Heart left ventricle (tissue), 16 donors: Measurements from ENCODE around the gene RNF32. TPM values are rescaled to one million over a fixed set of nuclear protein-coding genes. Genes with fewer than 3 reads are reported as not detected.

ENCODE experiments used
- ATAC-seq, 4 donors: fragments of 200-7000 bp; cut with Tn5 transposase; one replicate each; pipeline ENCODE4 v1.9.1; 2020 to 2022; ENCODE audit warnings: moderate library complexity in 4 of 4, mild to moderate bottlenecking in 3 of 4, moderate number of reproducible peaks in 1 of 4
- DNase-seq, 5 donors: peaks; one replicate each; pipeline ENCODE4 v3.0.0-alpha.2; 2020
- H3K27ac ChIP-seq, 12 donors: fragments of 200-600 bp; sonication (generic) in 4 of 12; one replicate each; pipeline versions ENCODE4 v1.5.0 to v1.8.0; 2016 to 2022; ENCODE audit warnings: mild to moderate bottlenecking in 2 of 12
- H3K27me3 ChIP-seq, 9 donors: fragments of 200-600 bp; sonication (generic) in 2 of 9; one replicate each; pipeline versions ENCODE4 v1.5.1 to v1.8.0; 2016 to 2022; ENCODE audit warnings: mild to moderate bottlenecking in 3 of 9
- H3K36me3 ChIP-seq, 9 donors: fragments of 200-600 bp; sonication (generic) in 2 of 9; one replicate each; pipeline versions ENCODE4 v1.5.0 to v1.8.0; 2018 to 2022; ENCODE audit warnings: mild to moderate bottlenecking in 2 of 9
- H3K4me1 ChIP-seq, 12 donors: fragments of 200-600 bp; sonication (generic) in 4 of 12; one replicate each; pipeline versions ENCODE4 v1.5.0 to v1.8.0; 2016 to 2022; ENCODE audit warnings: mild to moderate bottlenecking in 3 of 12
- H3K4me3 ChIP-seq, 12 donors: fragments of 200-600 bp; sonication (generic) in 4 of 12; one replicate each; pipeline versions ENCODE4 v1.5.0 to v1.8.0; 2017 to 2022; ENCODE audit warnings: mild to moderate bottlenecking in 9 of 12, moderate library complexity in 4 of 12
- H3K9me3 ChIP-seq, 12 donors: fragments of 200-600 bp; sonication (generic) in 4 of 12; one replicate each; pipeline versions ENCODE4 v1.5.0 to v1.8.0; 2016 to 2022; ENCODE audit warnings: mild to moderate bottlenecking in 1 of 12
- CTCF ChIP-seq, 12 donors: fragments of 200-600 bp; sonication (generic) in 4 of 12; IDR thresholded peaks; one replicate each; pipeline versions ENCODE4 v1.5.0 to v1.8.0; 2018 to 2022; ENCODE audit warnings: antibody characterized with exemption in 12 of 12, mild to moderate bottlenecking in 5 of 12
- POLR2A ChIP-seq, 2 donors: fragments of 450-650 bp; IDR thresholded peaks; one replicate each; pipeline ENCODE4 v1.6.1; 2017; ENCODE audit warnings: antibody characterized with exemption in 2 of 2, mild to moderate bottlenecking in 2 of 2, moderate library complexity in 2 of 2
- WGBS, 4 donors: extraction: QIAGEN DNeasy Blood & Tissue Kit in 2 of 4; methylation state at CpG; one replicate each; pipeline versions ENCODE4 v1.1.5 to v1.1.7; 2013 to 2018; 5-methylcytosine and 5-hydroxymethylcytosine counted together
- intact Hi-C, 10 donors: fragments of 100-400 bp; cut with DNase I; formaldehyde crosslinking; loops; one replicate each; pipeline versions ENCODE4 v1.11.1 to v1.14.2; 2022
- polyA plus RNA-seq, 2 donors: library from polyadenylated mRNA; stranded (reverse); fragments of 200-250 nt; gene quantifications; one replicate each; pipeline ENCODE4 v1.2.3, GENCODE V29; 2013
- total RNA-seq, 9 donors: library from RNA; depleted of rRNA in 2 of 9; stranded (reverse); fragments of >200 nt in 2 of 9; fragmentation: NEBNext Ultra II Directional in 3 of 9; extraction: Animal tissue kit (Norgen Biotek cat#: 25700) in 3 of 9; gene quantifications; one replicate each; pipeline versions ENCODE4 v1.1.0 to v1.2.4, GENCODE V29; 2016 to 2023
- donor health status: ischemic (EF 13 %, LVEDD 7.1; RV severe dilation, severe dysfunction).
- donor health status: healthy with polysubstance abuse.
- donor health status: DM: no; HTN: yes; CAD: no.
- donor health status: DM: no; HTN: no; CAD: no.
- donor health status: ischemic (EF 25% LVEDD 6.9; RV normal size, moderate dysfunction).
- donor health status: ischemic (EF 25% LVEDD 5.7; RV mildly dilated, moderate dysfunction).
- donor health status: healthy.
- donor health status: DM: yes; HTN: yes; CAD: no.
- donor health status: ischemic (EF 35%, LVEDD 5.7; RV mildly dilated, moderate dysfunction).
- donor health status: nonischemic (EF 11% LVEDD 7.7; RV severe dilation, severe dysfunction).
- donor health status: DM: yes; HTN: yes; CAD: no.
- donor health status: PGD.
- donor health status: ischemic (EF 29% LVEDD 5.4; RV normal size, mild dysfunction).
- donor health status: nonischemic (EF 23%, LVEDD 6.1; RV moderate dilation, normal function).

The RNF32 gene
- total and polyA plus RNA-seq, 11 donors, result 0.19 to 0.75 (median 0.33) TPM; not detected in 4

GRCh38 chr7:156684251-156684650 is 43.7 kb downstream of the RNF32 start:
- Histone ChIP-seq H3K4me3 (no peak overlapping the region), H3K36me3 (peaks cover 0 to 54% (median 32%) of the 10 kb centered on the region in 9 donors), H3K27me3 (no peaks in the 10 kb centered on the region), H3K27ac (no peak overlapping the region), H3K4me1 (no peaks in the 10 kb centered on the region), H3K9me3 (no peaks in the 10 kb centered on the region)
- DNase-seq (no peak), ATAC-seq (no peak)
- WGBS, 4 donors, result 87 to 96% (median 91%) methylated on average over 9 to 10 of the region's 10 CpGs
- intact Hi-C loops, result no loop called here
- TF ChIP-seq POLR2A (IDR thresholded peaks at IDR 0.05) (no peak), CTCF (IDR thresholded peaks at IDR 0.05) (no peak)

- Histone ChIP-seq H3K36me3 (peaks cover 0 to 50% (median 28%) of the 10 kb centered on the region in 9 donors), H3K4me1 (no peaks in the 10 kb centered on the region), H3K27ac (no peak overlapping the region), H3K9me3 (no peaks in the 10 kb centered on the region), H3K27me3 (no peaks in the 10 kb centered on the region), H3K4me3 (no peak overlapping the region)
- 92 to 98% (median 93%) methylated on average over 4 of the region's 4 CpGs for whole genome bisulfite sequencing, 4 donors
- DNase-seq, result no peak
- intact Hi-C loops, result no loop called here
- TF ChIP-seq POLR2A (IDR thresholded peaks at IDR 0.05), result no peak
- no peak for TF ChIP-seq CTCF (IDR thresholded peaks at IDR 0.05)
- ATAC-seq, result no peak
These were observed 44.1 kb downstream of the RNF32 start for GRCh38 chr7:156684661-156685060.

GRCh38 chr7:156691764-156692163 is 51.2 kb downstream of the RNF32 start:
- Histone ChIP-seq H3K4me3 (no peak overlapping the region), H3K9me3 (peaks cover 0 to 14% (median 0%) of the 10 kb centered on the region in 12 donors), H3K27ac (no peak overlapping the region), H3K36me3 (peaks cover 0 to 3% (median 0%) of the 10 kb centered on the region in 9 donors), H3K27me3 (no peaks in the 10 kb centered on the region), H3K4me1 (no peaks in the 10 kb centered on the region)
- ATAC-seq (no peak), DNase-seq (no peak)
- TF ChIP-seq CTCF (IDR thresholded peaks at IDR 0.05) (no peak), POLR2A (IDR thresholded peaks at IDR 0.05) (no peak)
- 83 to 95% (median 88%) methylated on average over 5 of the region's 5 CpGs for WGBS, 4 donors
- intact Hi-C loops, result no loop called here

GRCh38 chr7:156692849-156693248 is 52.3 kb downstream of the RNF32 start:
- WGBS, 4 donors, result 89 to 96% (median 92%) methylated on average over 1 of the region's 1 CpG
- Histone ChIP-seq H3K4me3 (no peak overlapping the region), H3K36me3 (peaks cover 0 to 6% (median 0%) of the 10 kb centered on the region in 9 donors), H3K27ac (no peak overlapping the region), H3K4me1 (no peaks in the 10 kb centered on the region), H3K9me3 (peaks cover 0 to 25% (median 6%) of the 10 kb centered on the region in 12 donors), H3K27me3 (no peaks in the 10 kb centered on the region)
- no peak for ATAC-seq
- TF ChIP-seq CTCF (IDR thresholded peaks at IDR 0.05), result no peak
- no peak for TF ChIP-seq POLR2A (IDR thresholded peaks at IDR 0.05)
- DNase-seq, result no peak
- intact Hi-C loops, result no loop called here
